PC-3 (cell line): ENCODE measurements around the gene CIC. TPM values are rescaled to one million over a fixed set of nuclear protein-coding genes. Genes with fewer than 3 reads are reported as not detected.
"Not testable (repeated sequence)": the region's sequence is repeated elsewhere in the genome, so short reads cannot be mapped to it uniquely, and the experiment has no call there.

ENCODE experiments used
- ATAC-seq: fragments of 200-7000 bp; cut with Tn5 transposase; 2 replicates; pipeline ENCODE4 v1.9.1; 2020; ENCODE audit warnings: mild to moderate bottlenecking, moderate library complexity
- BruUV-seq: library from RNA; stranded (reverse); fragments of 400-500 nt; replicated peaks from 2 replicates; lab custom pipeline; 2021; lab: Mats Ljungman, UMichigan
- CTCF ChIA-PET: fragments of 300-600 bp; sonication (Branson Sonifier 250); formaldehyde crosslinking; loops from one replicate; lab custom pipeline; 2022; ENCODE audit warnings: antibody characterized with exemption; lab: Charles Lee
- POLR2A ChIA-PET: fragments of 300-600 bp; sonication (Branson Sonifier 250); formaldehyde crosslinking; loops from one replicate; lab custom pipeline; 2022; ENCODE audit warnings: antibody characterized with exemption; ENCODE audit not compliant: unreplicated experiment; lab: Charles Lee
- DNase-seq: peaks from one replicate; pipeline ENCODE4 v3.0.0-alpha.2; 2015
- H2AFZ ChIP-seq: fragments of 300-600 bp; sonication (generic); 2 replicates; pipeline ENCODE4 v1.6.0; 2016; ENCODE audit warnings: antibody characterized with exemption, low read length
- H3F3A ChIP-seq: fragments of 300-600 bp; sonication (generic); one replicate; pipeline ENCODE4 v1.6.0; 2017; ENCODE audit warnings: antibody characterized with exemption, low read length, control low read depth, mild to moderate bottlenecking; ENCODE audit not compliant: unreplicated experiment
- H3K27ac ChIP-seq: fragments of 300-600 bp; sonication (generic); 2 replicates; pipeline ENCODE4 v1.5.1; 2016; ENCODE audit warnings: mild to moderate bottlenecking, low read length
- H3K27me3 ChIP-seq: fragments of 300-600 bp; sonication (generic); 2 replicates; pipeline ENCODE4 v1.6.1; 2016; ENCODE audit warnings: low read length, mixed read lengths
- H3K36me3 ChIP-seq: fragments of 300-600 bp; sonication (generic); 2 replicates; pipeline ENCODE4 v1.6.1; 2016; ENCODE audit warnings: low read depth, mixed run types, low read length, mixed read lengths
- H3K4me1 ChIP-seq: fragments of 300-600 bp; sonication (generic); 2 replicates; pipeline ENCODE4 v1.5.1; 2016; ENCODE audit warnings: low read length; ENCODE audit not compliant: insufficient read depth
- H3K4me2 ChIP-seq: fragments of 300-600 bp; sonication (generic); 2 replicates; pipeline ENCODE4 v1.6.0; 2016; ENCODE audit warnings: low read length
- H3K4me3 ChIP-seq: fragments of 300-600 bp; sonication (generic); 2 replicates; pipeline ENCODE4 v1.5.1; 2016; ENCODE audit warnings: mild to moderate bottlenecking, low read length, mixed read lengths
- H3K79me2 ChIP-seq: fragments of 300-600 bp; sonication (generic); 2 replicates; pipeline ENCODE4 v1.6.1; 2017; ENCODE audit warnings: low read length, mixed read lengths
- H3K9ac ChIP-seq: fragments of 300-600 bp; sonication (generic); 2 replicates; pipeline ENCODE4 v1.6.0; 2016; ENCODE audit warnings: mild to moderate bottlenecking, low read length
- H3K9me2 ChIP-seq: fragments of 300-600 bp; sonication (generic); replicated peaks from 2 replicates; pipeline ENCODE4 v1.6.1; 2016; ENCODE audit warnings: mixed run types, low read length, mixed read lengths
- H3K9me3 ChIP-seq: fragments of 300-600 bp; sonication (generic); 2 replicates; pipeline ENCODE4 v1.6.1; 2016; ENCODE audit warnings: low read length, mixed read lengths
- H4K20me1 ChIP-seq: fragments of 300-600 bp; sonication (generic); 2 replicates; pipeline ENCODE4 v1.6.1; 2016; ENCODE audit warnings: low read length, mixed read lengths
- EZH2 ChIP-seq: fragments of 300-600 bp; sonication (generic); IDR thresholded peaks from one replicate; pipeline ENCODE4 v1.6.1; 2017; ENCODE audit warnings: antibody characterized with exemption, mild to moderate bottlenecking, low read length; ENCODE audit not compliant: unreplicated experiment
- EZH2phosphoT487 ChIP-seq: fragments of 300-600 bp; sonication (generic); IDR thresholded peaks from 2 replicates; pipeline ENCODE4 v1.6.1; 2018; ENCODE audit warnings: mild to moderate bottlenecking, antibody characterized with exemption, low read length, borderline replicate concordance
- intact Hi-C: fragments of 100-400 bp; cut with micrococcal nuclease; formaldehyde crosslinking; loops from 2 replicates; pipeline ENCODE4 v1.9.0; 2023
- total RNA-seq: library from RNA; depleted of rRNA; stranded (reverse); fragments of >200 nt; gene quantifications from 2 replicates; pipeline ENCODE4 v1.2.3, GENCODE V29; 2014
- TF ChIP-seq, protein P1 (sequence below): fragments of 300-600 bp; sonication (generic); conservative IDR thresholded peaks from 2 replicates; pipeline ENCODE4 v1.5.1; 2017; ENCODE audit warnings: antibody characterized with exemption, low read depth, mild to moderate bottlenecking, low read length

The CIC gene
- total RNA-seq, 1 experiment from 2014 or later = 9.8 TPM

DNA sequence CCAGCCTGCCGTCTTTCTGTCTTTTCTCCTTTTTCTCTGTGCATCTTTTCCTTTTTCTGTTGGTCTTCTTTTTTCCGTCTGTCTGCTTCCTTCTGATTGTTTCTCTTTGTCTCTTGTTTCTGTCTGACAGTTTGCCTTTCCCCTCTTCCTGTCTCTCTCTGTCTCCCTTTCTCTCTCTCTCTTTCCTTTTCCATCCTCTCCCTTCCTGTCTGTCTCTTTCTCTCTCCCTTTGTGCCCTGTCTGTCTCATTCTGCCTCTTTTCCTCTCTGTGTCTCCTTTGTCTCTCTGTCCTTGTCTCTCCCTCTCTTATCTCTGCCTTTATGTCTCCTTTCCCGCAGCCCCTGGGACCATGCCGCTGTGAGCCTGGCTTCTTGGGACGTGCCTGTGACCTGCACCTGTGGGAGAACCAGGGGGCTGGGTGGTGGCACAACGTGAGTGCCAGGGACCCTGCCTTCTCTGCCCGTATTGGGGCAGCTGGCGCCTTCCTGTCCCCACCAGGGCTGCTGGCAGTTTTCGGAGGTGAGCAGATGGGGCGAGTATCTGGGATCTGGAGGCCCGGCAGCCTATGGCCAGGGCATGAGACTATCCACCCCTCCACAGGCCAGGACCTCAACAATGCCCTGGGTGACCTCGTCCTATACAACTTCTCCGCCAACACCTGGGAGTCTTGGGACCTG lies 65.8 kb downstream of the CIC start:
- intact Hi-C loops = no loop called here
- no peak overlapping the region for H2AFZ ChIP-seq
- ChIA-PET POLR2A (no interaction called here), CTCF (no interaction called here)
- no peaks in the 10 kb centered on the region for H3K79me2 ChIP-seq
- no peaks in the 10 kb centered on the region for H3K9me3 ChIP-seq
- H3K4me2 ChIP-seq = no peak overlapping the region
- no peaks in the 10 kb centered on the region for H3K4me1 ChIP-seq
- ATAC-seq (no peak), DNase-seq (no peak)
- H3K27ac ChIP-seq = no peak overlapping the region
- no peak overlapping the region for H3K4me3 ChIP-seq
- TF ChIP-seq, protein P1, sequence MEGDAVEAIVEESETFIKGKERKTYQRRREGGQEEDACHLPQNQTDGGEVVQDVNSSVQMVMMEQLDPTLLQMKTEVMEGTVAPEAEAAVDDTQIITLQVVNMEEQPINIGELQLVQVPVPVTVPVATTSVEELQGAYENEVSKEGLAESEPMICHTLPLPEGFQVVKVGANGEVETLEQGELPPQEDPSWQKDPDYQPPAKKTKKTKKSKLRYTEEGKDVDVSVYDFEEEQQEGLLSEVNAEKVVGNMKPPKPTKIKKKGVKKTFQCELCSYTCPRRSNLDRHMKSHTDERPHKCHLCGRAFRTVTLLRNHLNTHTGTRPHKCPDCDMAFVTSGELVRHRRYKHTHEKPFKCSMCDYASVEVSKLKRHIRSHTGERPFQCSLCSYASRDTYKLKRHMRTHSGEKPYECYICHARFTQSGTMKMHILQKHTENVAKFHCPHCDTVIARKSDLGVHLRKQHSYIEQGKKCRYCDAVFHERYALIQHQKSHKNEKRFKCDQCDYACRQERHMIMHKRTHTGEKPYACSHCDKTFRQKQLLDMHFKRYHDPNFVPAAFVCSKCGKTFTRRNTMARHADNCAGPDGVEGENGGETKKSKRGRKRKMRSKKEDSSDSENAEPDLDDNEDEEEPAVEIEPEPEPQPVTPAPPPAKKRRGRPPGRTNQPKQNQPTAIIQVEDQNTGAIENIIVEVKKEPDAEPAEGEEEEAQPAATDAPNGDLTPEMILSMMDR = no peak
- TF ChIP-seq EZH2phosphoT487 = no peak
- no peaks in the 10 kb centered on the region for H3K27me3 ChIP-seq
- H3F3A ChIP-seq = no peaks in the 10 kb centered on the region
- H3K9ac ChIP-seq = no peak overlapping the region
- H4K20me1 ChIP-seq = no peaks in the 10 kb centered on the region
- H3K9me2 ChIP-seq = no peaks in the 10 kb centered on the region
- BruUV-seq = no TSS peak
- no peaks in the 10 kb centered on the region for H3K36me3 ChIP-seq

DNA sequence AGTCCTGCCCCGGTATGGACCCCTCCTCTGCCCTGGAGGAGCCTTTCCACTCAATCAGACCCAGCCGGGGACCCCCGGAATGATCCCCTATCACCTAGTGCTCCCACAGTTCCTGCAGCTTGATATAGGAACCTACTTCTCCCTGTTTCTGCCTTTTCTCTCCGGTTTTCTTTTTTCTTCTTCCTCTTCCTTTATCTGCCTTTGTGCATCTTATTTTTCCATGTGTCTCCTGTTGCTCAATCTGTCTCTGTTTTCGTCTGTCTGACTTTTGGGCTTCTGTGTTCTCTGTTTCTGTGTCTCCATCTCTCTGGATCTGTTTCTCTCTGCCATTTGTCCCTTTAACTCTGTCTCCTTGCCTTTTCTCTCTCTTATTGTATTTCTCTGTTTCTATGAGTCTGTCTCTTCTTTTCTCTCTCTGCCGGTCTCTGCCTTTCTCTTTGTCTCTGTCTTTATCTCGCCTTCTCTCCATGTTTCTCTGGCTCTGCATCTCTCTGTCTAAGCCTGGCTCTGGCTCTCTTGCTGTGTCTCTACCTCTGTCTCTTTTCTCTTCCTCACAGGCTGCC lies 66.4 kb downstream of the CIC start:
- Histone ChIP-seq H3K9me2 (no peaks in the 10 kb centered on the region), H2AFZ (no peak overlapping the region), H3K4me3 (no peak overlapping the region), H3K27ac (no peak overlapping the region), H3K4me2 (no peak overlapping the region), H3K36me3 (no peaks in the 10 kb centered on the region), H3F3A (no peaks in the 10 kb centered on the region), H3K4me1 (no peaks in the 10 kb centered on the region), H3K79me2 (no peaks in the 10 kb centered on the region), H3K27me3 (no peaks in the 10 kb centered on the region), H3K9me3 (no peaks in the 10 kb centered on the region), H4K20me1 (no peaks in the 10 kb centered on the region), H3K9ac (no peak overlapping the region)
- ATAC-seq (no peak), DNase-seq (no peak)
- TF ChIP-seq EZH2phosphoT487 (no peak), EZH2 (no peak)
- TF ChIP-seq, protein P1 = no peak
- no TSS peak for BruUV-seq
- ChIA-PET CTCF (no interaction called here), POLR2A (no interaction called here)
- intact Hi-C loops = no loop called here

DNA sequence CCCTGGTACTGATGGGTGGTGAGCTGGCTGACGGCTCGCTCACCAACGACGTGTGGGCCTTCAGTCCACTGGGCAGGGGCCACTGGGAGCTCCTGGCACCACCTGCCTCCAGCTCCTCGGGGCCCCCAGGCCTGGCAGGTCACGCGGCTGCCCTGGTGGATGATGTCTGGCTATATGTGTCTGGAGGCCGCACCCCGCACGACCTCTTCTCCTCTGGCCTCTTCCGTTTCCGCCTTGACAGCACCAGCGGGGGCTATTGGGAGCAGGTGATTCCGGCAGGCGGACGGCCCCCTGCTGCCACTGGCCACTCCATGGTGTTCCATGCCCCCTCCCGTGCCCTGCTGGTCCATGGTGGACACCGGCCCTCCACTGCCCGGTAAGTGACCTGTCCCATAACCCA lies 66.9 kb downstream of the CIC start:
- ATAC-seq (no peak), DNase-seq (no peak)
- ChIA-PET CTCF (no interaction called here), POLR2A (no interaction called here)
- no peaks in the 10 kb centered on the region for H3K79me2 ChIP-seq
- no peaks in the 10 kb centered on the region for H3K9me3 ChIP-seq
- no peak overlapping the region for H3K4me2 ChIP-seq
- H3K36me3 ChIP-seq = no peaks in the 10 kb centered on the region
- H3K9ac ChIP-seq = no peak overlapping the region
- H3K27me3 ChIP-seq = no peaks in the 10 kb centered on the region
- no TSS peak for BruUV-seq
- H3K4me3 ChIP-seq = no peak overlapping the region
- H3K9me2 ChIP-seq = no peaks in the 10 kb centered on the region
- no peaks in the 10 kb centered on the region for H4K20me1 ChIP-seq
- no peaks in the 10 kb centered on the region for H3K4me1 ChIP-seq
- H3F3A ChIP-seq = no peaks in the 10 kb centered on the region
- no peak overlapping the region for H3K27ac ChIP-seq
- intact Hi-C loops = no loop called here
- no peak overlapping the region for H2AFZ ChIP-seq
- TF ChIP-seq EZH2phosphoT487 (no peak), EZH2 (no peak)
- TF ChIP-seq, protein P1 = no peak

DNA sequence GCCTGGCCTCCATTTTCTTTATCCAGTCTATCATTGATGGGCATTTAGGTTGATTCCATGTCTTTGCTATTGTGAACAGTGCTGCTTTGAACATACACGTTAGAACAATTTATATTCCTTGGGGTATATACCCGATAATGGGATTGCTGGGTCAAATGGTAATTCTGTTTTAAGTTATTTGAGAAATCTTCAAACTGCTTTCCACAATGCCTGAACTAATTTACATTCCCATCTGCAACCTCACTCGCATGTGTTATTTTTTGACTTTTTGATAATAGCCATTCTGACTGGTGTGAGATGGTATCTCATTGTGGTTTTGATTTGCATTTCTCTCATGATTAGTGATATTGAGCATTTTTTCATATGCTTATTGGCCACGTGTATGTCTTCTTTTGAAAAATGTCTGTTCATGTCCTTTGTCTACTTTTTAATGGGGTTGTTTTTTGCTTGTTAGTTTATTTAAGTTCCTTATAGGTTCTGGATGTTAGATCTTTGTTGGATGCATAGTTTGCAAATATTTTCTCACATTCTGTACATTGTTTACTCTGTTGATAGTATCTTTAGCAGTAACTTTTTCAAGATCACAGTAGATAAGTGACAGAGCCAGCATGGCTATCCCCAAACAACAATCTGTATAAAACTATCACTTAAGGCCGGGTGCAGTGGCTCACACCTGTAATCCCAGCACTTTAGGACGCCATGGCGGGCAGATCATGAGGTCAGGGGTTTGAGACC lies 70.2 kb downstream of the CIC start:
- H3F3A ChIP-seq, BruUV-seq, intact Hi-C loops, H3K27ac ChIP-seq, DNase-seq, H3K27me3 ChIP-seq, POLR2A ChIA-PET, H3K9me3 ChIP-seq, H3K9ac ChIP-seq, ATAC-seq, H3K4me3 ChIP-seq, CTCF ChIA-PET, H3K79me2 ChIP-seq, H3K4me2 ChIP-seq, H2AFZ ChIP-seq, H3K36me3 ChIP-seq, H3K4me1 ChIP-seq, H3K9me2 ChIP-seq, H4K20me1 ChIP-seq: not testable (repeated sequence)
